ENCODE results near the gene SCYL2.

Gene SCYL2

DNA sequence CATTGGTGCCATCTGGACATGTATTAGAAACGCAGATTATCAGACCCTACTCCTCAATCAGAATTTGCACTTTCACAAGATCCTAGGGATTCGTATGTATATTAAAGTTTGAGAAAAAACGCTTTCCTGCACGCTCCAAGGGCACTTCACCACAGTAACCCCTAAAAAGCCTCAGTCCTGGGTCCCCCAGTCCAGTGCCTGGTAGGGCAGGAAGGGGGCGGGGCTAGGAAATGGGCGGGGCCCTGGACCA, 467 bp upstream of the SCYL2 start:
- H3K27me3 ChIP-seq: no peaks in the 10 kb centered on the region
- H3K27ac ChIP-seq: peak overlapping the region; percentile 97
- H3K4me1 ChIP-seq (ENCODE audit: control insufficient read depth in 1 of 2, insufficient read depth in 1 of 2, low read depth in 1 of 2, low read length in 1 of 2): peaks cover 25 to 33% of the 10 kb centered on the region in 2 experiments
- H3K36me3 ChIP-seq: no peaks in the 10 kb centered on the region
- TF ChIP-seq CTCF (IDR thresholded peaks at IDR 0.05): no peak
- no peaks in the 10 kb centered on the region for H3K9me3 ChIP-seq
- H3K4me3 ChIP-seq (ENCODE audit: low read depth in 1 of 2, low read length in 1 of 2): peak overlapping the region; percentile 75 to 98

- H3K27me3 ChIP-seq: no peaks in the 10 kb centered on the region
- H3K4me3 ChIP-seq (ENCODE audit: low read depth in 1 of 2, low read length in 1 of 2): peak overlapping the region; percentile 75 to 98
- no peaks in the 10 kb centered on the region for H3K36me3 ChIP-seq
- H3K4me1 ChIP-seq (ENCODE audit: control insufficient read depth in 1 of 2, insufficient read depth in 1 of 2, low read depth in 1 of 2, low read length in 1 of 2): peaks cover 25 to 39% of the 10 kb centered on the region in 2 experiments
- no peak for TF ChIP-seq CTCF (IDR thresholded peaks at IDR 0.05)
- no peaks in the 10 kb centered on the region for H3K9me3 ChIP-seq
- peak overlapping the region; percentile 97 for H3K27ac ChIP-seq
Measured at GRCh38 chr12:100267603-100268281, 765 bp downstream of the SCYL2 start.

- no peaks in the 10 kb centered on the region for H3K36me3 ChIP-seq
- peak overlapping the region in 1 of 2 experiments; percentile 98 for H3K4me3 ChIP-seq (ENCODE audit: low read depth in 1 of 2, low read length in 1 of 2)
- no peaks in the 10 kb centered on the region for H3K27me3 ChIP-seq
- no peaks in the 10 kb centered on the region for H3K9me3 ChIP-seq
- H3K4me1 ChIP-seq (ENCODE audit: control insufficient read depth in 1 of 2, insufficient read depth in 1 of 2, low read depth in 1 of 2, low read length in 1 of 2): peaks cover 25 to 39% of the 10 kb centered on the region in 2 experiments
- no peak for TF ChIP-seq CTCF (IDR thresholded peaks at IDR 0.05)
- peak overlapping the region; percentile 97 for H3K27ac ChIP-seq
Measured at GRCh38 chr12:100268835-100269564, 2.0 kb downstream of the SCYL2 start.

DNA sequence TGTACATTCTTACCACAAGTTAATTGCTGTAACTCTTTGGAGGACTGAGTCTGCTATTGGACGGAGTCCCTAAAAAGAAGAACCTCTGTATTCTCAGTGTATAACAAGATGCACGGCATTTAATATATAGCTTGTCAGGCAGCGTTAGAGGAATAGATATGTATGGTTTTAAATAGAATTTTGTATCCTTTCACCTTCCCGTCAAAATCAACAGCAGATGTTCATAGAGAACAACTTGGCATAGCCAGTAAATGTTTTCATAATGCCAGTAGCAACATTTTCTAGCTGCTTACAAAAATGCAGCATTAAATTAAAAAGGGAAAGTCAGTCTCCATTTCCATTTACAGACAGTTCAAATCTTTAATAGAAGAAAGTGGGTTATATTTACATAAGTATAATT, 6.8 kb downstream of the SCYL2 start:
- Histone ChIP-seq H3K36me3 (no peaks in the 10 kb centered on the region), H3K9me3 (no peaks in the 10 kb centered on the region), H3K27me3 (no peaks in the 10 kb centered on the region), H3K4me1 (ENCODE audit: control insufficient read depth in 1 of 2, insufficient read depth in 1 of 2, low read depth in 1 of 2, low read length in 1 of 2) (peaks cover 9 to 19% of the 10 kb centered on the region in 2 experiments), H3K27ac (no peak overlapping the region), H3K4me3 (ENCODE audit: low read depth in 1 of 2, low read length in 1 of 2) (no peak overlapping the region)
- TF ChIP-seq CTCF (IDR thresholded peaks at IDR 0.05): no peak

DNA sequence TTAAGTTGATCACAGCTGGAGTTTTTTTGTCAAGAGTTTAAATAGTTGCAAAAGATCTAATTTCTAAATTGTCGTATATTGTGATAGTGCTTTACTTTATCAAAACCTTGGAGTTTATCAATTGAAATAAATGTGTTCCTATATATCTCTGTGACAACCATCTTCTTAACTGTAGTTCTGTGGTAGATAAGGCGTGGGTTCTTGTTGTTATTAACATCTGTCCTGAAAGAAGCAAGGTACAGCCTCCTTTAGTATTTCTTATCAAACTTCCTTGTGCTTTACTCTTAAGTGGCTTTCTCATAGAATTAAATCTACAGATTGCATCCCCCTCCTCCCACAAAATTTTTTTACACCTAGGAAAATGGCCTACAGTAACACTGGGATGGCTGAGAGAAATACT, 7.3 kb downstream of the SCYL2 start:
- H3K9me3 ChIP-seq: no peaks in the 10 kb centered on the region
- H3K27ac ChIP-seq: no peak overlapping the region
- H3K4me3 ChIP-seq (ENCODE audit: low read depth in 1 of 2, low read length in 1 of 2): no peak overlapping the region
- peaks cover 4 to 14% of the 10 kb centered on the region in 2 experiments for H3K4me1 ChIP-seq (ENCODE audit: control insufficient read depth in 1 of 2, insufficient read depth in 1 of 2, low read depth in 1 of 2, low read length in 1 of 2)
- no peak for TF ChIP-seq CTCF (IDR thresholded peaks at IDR 0.05)
- no peaks in the 10 kb centered on the region for H3K27me3 ChIP-seq
- no peaks in the 10 kb centered on the region for H3K36me3 ChIP-seq

Data from neutrophil (primary cell).